GM12878 (cell line): Measurements from ENCODE around the gene LMF1. TPM values are rescaled to one million over a fixed set of nuclear protein-coding genes. Genes with fewer than 3 reads are reported as not detected.

Experiments used
- ATAC-seq: fragments of 200-7000 bp; cut with Tn5 transposase; 3 replicates; pipeline ENCODE4 v1.9.1; 2020; ENCODE audit warnings: mild to moderate bottlenecking, moderate library complexity
- BruUV-seq: library from RNA; stranded (reverse); fragments of 400-500 nt; replicated peaks from 2 replicates; lab custom pipeline; 2021; lab: Mats Ljungman, UMichigan
- CTCF ChIA-PET: fragments of 300-600 bp; sonication (Branson Sonifier 250); formaldehyde crosslinking; extraction: SDS; loops from one replicate; lab custom pipeline; 2021; ENCODE audit warnings: inconsistent platforms; lab: Yijun Ruan, JAX
- POLR2A ChIA-PET: fragments of 350-600 bp; formaldehyde crosslinking; extraction: SDS; loops from one replicate; lab custom pipeline; 2021; ENCODE audit warnings: inconsistent platforms; lab: Charles Lee
- RAD21 ChIA-PET: fragments of 300-600 bp; sonication (Branson Sonifier 250); formaldehyde crosslinking; loops from one replicate; lab custom pipeline; 2023; ENCODE audit warnings: antibody characterized with exemption; ENCODE audit not compliant: unreplicated experiment; lab: Charles Lee
- SMC1A ChIA-PET: fragments of 300-600 bp; sonication (Branson Sonifier 250); formaldehyde crosslinking; loops from one replicate; lab custom pipeline; 2023; ENCODE audit not compliant: unreplicated experiment, uncharacterized antibody; lab: Charles Lee
- DNase-seq: peaks from one replicate; pipeline ENCODE4 v3.0.0-alpha.2; 2011; ENCODE audit warnings: low read depth, low spot score
- FAIRE-seq: peaks from 3 replicates; lab custom pipeline; 2011; peaks lifted over from hg19 to GRCh38; lab: Jason Lieb, UNC
- H2AFZ ChIP-seq: 2 replicates; pipeline ENCODE4 v1.6.0; 2011; ENCODE audit warnings: low read depth, low read length, control low read depth; ENCODE audit not compliant: control insufficient read depth
- H3K27ac ChIP-seq: 2 replicates; pipeline ENCODE4 v1.5.1; 2011; ENCODE audit warnings: control low read depth; ENCODE audit not compliant: control insufficient read depth, insufficient read depth
- H3K27me3 ChIP-seq, 2 experiments: replicated peaks in 1 of 2; 2 replicates each; pipeline versions ENCODE4 v1.6.0 to v1.6.1; 2011; ENCODE audit warnings: low read length in 1 of 2; ENCODE audit not compliant: control insufficient read depth in 2 of 2, insufficient read depth in 2 of 2
- H3K36me3 ChIP-seq, 2 experiments: 2 replicates each; pipeline ENCODE4 v1.5.1; 2011; ENCODE audit warnings: low read length in 1 of 2; ENCODE audit not compliant: control insufficient read depth in 2 of 2, insufficient read depth in 2 of 2
- H3K4me1 ChIP-seq: 2 replicates; pipeline ENCODE4 v1.6.1; 2011; ENCODE audit warnings: mild to moderate bottlenecking, low read length, moderate library complexity, mixed read lengths; ENCODE audit not compliant: control insufficient read depth, insufficient read depth
- H3K4me2 ChIP-seq: 2 replicates; pipeline ENCODE4 v1.6.0; 2011; ENCODE audit warnings: control low read depth; ENCODE audit not compliant: control insufficient read depth, insufficient read depth
- H3K4me3 ChIP-seq: fragments of 200-600 bp; sonication (generic); 2 replicates; pipeline ENCODE4 v1.5.1; 2016
- H3K79me2 ChIP-seq: 2 replicates; pipeline ENCODE4 v1.6.0; 2011; ENCODE audit warnings: low read length; ENCODE audit not compliant: control insufficient read depth, insufficient read depth
- H3K9ac ChIP-seq: 2 replicates; pipeline ENCODE4 v1.8.0; 2011; ENCODE audit warnings: low read length, control low read depth, mixed read lengths; ENCODE audit not compliant: control insufficient read depth, insufficient read depth
- H3K9me3 ChIP-seq: replicated peaks from 3 replicates; pipeline ENCODE4 v1.5.1; 2011; ENCODE audit warnings: mild to moderate bottlenecking, low read length; ENCODE audit not compliant: control insufficient read depth, insufficient read depth
- H4K20me1 ChIP-seq: 2 replicates; pipeline ENCODE4 v1.6.0; 2011; ENCODE audit not compliant: control insufficient read depth, insufficient read depth
- BMI1 ChIP-seq: fragments of 450-650 bp; IDR thresholded peaks from 2 replicates; pipeline ENCODE4 v1.6.1; 2016; ENCODE audit warnings: mild to moderate bottlenecking, moderate library complexity, borderline replicate concordance
- CEBPB ChIP-seq, 2 experiments: fragments of 150-350 bp in 1 of 2; IDR thresholded peaks; 2 replicates each; pipeline ENCODE4 v1.6.1; 2012 to 2014; ENCODE audit warnings: low read depth in 2 of 2, low read length in 2 of 2, borderline replicate concordance in 1 of 2, inconsistent platforms in 1 of 2
- EGR1 ChIP-seq, 2 experiments: IDR thresholded peaks; 1 replicate in 1 of 2; 2 replicates in 1 of 2; pipeline ENCODE4 v1.6.1; 2011 to 2012; ENCODE audit warnings: low read depth in 2 of 2, low read length in 2 of 2, borderline replicate concordance in 1 of 2, mild to moderate bottlenecking in 1 of 2, moderate library complexity in 1 of 2
- MXI1 ChIP-seq: fragments of 150-350 bp; IDR thresholded peaks from 2 replicates; pipeline ENCODE4 v1.6.1; 2011; ENCODE audit warnings: low read depth, mild to moderate bottlenecking, inconsistent platforms, low read length, improper control_type of control experiment
- MYB ChIP-seq: fragments of 150-350 bp; IDR thresholded peaks from 2 replicates; pipeline ENCODE4 v1.6.1; 2014; ENCODE audit warnings: mild to moderate bottlenecking, low read depth, low read length, borderline replicate concordance
- NBN ChIP-seq: fragments of 450-650 bp; IDR thresholded peaks from 2 replicates; pipeline ENCODE4 v1.6.1; 2016
- NFYA ChIP-seq: IDR thresholded peaks from 2 replicates; pipeline ENCODE4 v1.6.1; 2011; ENCODE audit warnings: low read depth, mild to moderate bottlenecking, low read length, improper control_type of control experiment, borderline replicate concordance
- RAD21 ChIP-seq: IDR thresholded peaks from 2 replicates; pipeline ENCODE4 v1.6.1; 2011; ENCODE audit warnings: mild to moderate bottlenecking, low read depth, low read length, moderate library complexity; ENCODE audit not compliant: insufficient read depth
- RB1 ChIP-seq: fragments of 450-650 bp; formaldehyde crosslinking; IDR thresholded peaks from 2 replicates; pipeline ENCODE4 v1.6.1; 2017; ENCODE audit warnings: mild to moderate bottlenecking, borderline replicate concordance
- RFX5 ChIP-seq: IDR thresholded peaks from 2 replicates; pipeline ENCODE4 v1.6.1; 2011; ENCODE audit warnings: low read depth, low read length, improper control_type of control experiment
- SMAD5 ChIP-seq: IDR thresholded peaks from 2 replicates; pipeline ENCODE4 v1.6.1; 2016; ENCODE audit warnings: antibody characterized with exemption, low read depth
- WGBS: methylation state at CpG from one replicate; pipeline ENCODE4 v1.1.6; 2016; ENCODE audit warnings: low lambda C conversion rate; ENCODE audit not compliant: insufficient replicate concordance, insufficient coverage; ENCODE audit errors: missing lambda C conversion rate; 5-methylcytosine and 5-hydroxymethylcytosine counted together
- in situ Hi-C: fragments of 300-500 bp; cut with MboI; formaldehyde crosslinking; loops from 9 replicates; pipeline ENCODE4 v1.14.3; 2018; ENCODE audit warnings: mixed read lengths
- intact Hi-C: fragments of 100-400 bp; cut with micrococcal nuclease; formaldehyde crosslinking; loops from one replicate; pipeline ENCODE4 v1.14.2; 2022; ENCODE audit not compliant: unreplicated experiment
- polyA plus RNA-seq, 11 experiments: library from polyadenylated mRNA; depleted of rRNA in 4 of 11; unstranded in 6 of 11; stranded (reverse) in 5 of 11; fragments of >200 nt; fragmentation: Nextera tagmentation in 4 of 11; fragmentation: Illumina TruSeq in 1 of 11; extraction: Ambion mirVana in 4 of 11; extraction: Trizol in 1 of 11; gene quantifications; 1 replicate in 1 of 11; 2 replicates in 10 of 11; pipeline versions ENCODE4 v1.2.1 to v1.2.3, GENCODE V29; 2011 to 2016; ENCODE audit warnings: inconsistent platforms in 2 of 11, missing spikeins in 2 of 11, low read depth in 1 of 11
- total RNA-seq, 4 experiments: library from RNA; depleted of rRNA in 3 of 4; stranded (reverse); fragments of >200 nt in 3 of 4; fragmentation: Illumina TruSeq in 1 of 4; extraction: Trizol in 1 of 4; gene quantifications; 2 replicates each; pipeline versions ENCODE4 v1.2.1 to v1.2.3, GENCODE V29; 2013 to 2021
- TF ChIP-seq, protein P1 (sequence below): fragments of 150-350 bp; IDR thresholded peaks from 2 replicates; pipeline ENCODE4 v1.6.1; 2014; ENCODE audit warnings: mild to moderate bottlenecking, low read depth, low read length
- TF ChIP-seq, protein P2 (sequence below): fragments of 450-650 bp; IDR thresholded peaks from 2 replicates; pipeline ENCODE4 v1.6.1; 2016; ENCODE audit warnings: mild to moderate bottlenecking
- TF ChIP-seq, protein P3 (sequence below): IDR thresholded peaks from 2 replicates; pipeline ENCODE4 v1.6.1; 2011; ENCODE audit warnings: low read depth, low read length, improper control_type of control experiment, borderline replicate concordance

The LMF1 gene
- total and polyA plus RNA-seq, 10 of the 15 experiments (the other 5 are each of a cell fraction or from before 2014, with no cell fraction given), result 0.18 to 3.2 (median 1.4) TPM; not detected in 1

DNA sequence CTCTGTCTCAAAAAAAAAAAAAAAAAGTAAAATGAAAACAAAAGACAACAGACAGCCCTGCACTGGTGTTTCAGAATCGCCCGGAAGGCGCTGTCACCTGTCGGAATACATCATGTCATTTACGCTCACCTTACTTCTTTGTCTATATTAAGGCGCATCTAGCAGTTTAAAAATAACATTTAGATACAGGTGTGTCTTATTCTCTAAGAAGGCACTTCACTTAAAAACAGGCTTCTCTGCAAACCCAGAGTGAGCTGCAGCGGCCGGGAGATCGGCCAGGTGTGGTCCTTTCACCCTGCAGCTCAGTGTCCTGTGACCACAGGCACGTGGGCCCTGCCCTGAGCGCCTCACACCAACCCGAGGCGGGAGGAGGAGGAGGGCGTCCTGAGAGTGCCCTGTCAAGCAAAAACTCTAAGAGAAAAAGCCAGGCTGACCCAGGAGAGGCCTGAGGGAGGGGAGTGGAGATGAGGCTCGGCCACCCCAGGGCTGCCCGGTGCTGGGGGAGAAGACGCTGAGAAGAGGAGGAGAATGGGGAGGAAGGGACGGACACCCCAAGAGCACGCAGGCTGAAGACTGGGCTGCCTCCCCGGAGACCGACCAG is 3.3 kb upstream of the LMF1 start:
- TF ChIP-seq EGR1 (IDR thresholded peaks at IDR 0.05; ENCODE audit: borderline replicate concordance in 1 of 2, low read depth in 2 of 2, low read length in 2 of 2) (no peak), RFX5 (no peak), SMAD5 (no peak)
- TF ChIP-seq, protein P1, sequence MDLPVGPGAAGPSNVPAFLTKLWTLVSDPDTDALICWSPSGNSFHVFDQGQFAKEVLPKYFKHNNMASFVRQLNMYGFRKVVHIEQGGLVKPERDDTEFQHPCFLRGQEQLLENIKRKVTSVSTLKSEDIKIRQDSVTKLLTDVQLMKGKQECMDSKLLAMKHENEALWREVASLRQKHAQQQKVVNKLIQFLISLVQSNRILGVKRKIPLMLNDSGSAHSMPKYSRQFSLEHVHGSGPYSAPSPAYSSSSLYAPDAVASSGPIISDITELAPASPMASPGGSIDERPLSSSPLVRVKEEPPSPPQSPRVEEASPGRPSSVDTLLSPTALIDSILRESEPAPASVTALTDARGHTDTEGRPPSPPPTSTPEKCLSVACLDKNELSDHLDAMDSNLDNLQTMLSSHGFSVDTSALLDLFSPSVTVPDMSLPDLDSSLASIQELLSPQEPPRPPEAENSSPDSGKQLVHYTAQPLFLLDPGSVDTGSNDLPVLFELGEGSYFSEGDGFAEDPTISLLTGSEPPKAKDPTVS, result no peak
- peaks cover 2% of the 10 kb centered on the region; the same call in 1 of the 3 replicates for H3K9me3 ChIP-seq
- ChIA-PET RAD21 (no interaction called here), SMC1A (no interaction called here), CTCF (no interaction called here), POLR2A (no interaction called here)
- peaks cover 3% of the 10 kb centered on the region for H3K4me1 ChIP-seq
- FAIRE-seq (no peak), ATAC-seq (no peak), DNase-seq (no peak)
- H3K4me3 ChIP-seq, result no peak overlapping the region
- H2AFZ ChIP-seq, result no peak overlapping the region
- no peak overlapping the region for H3K4me2 ChIP-seq
- H3K27ac ChIP-seq, result no peak overlapping the region
- in situ Hi-C loops (no loop called here), intact Hi-C loops (no loop called here)
- no peaks in the 10 kb centered on the region for H3K36me3 ChIP-seq
- BruUV-seq, result no TSS peak
- no peak overlapping the region for H3K9ac ChIP-seq
- H3K27me3 ChIP-seq, result peaks cover 0 to 2% of the 10 kb centered on the region in 2 experiments; a peak in 1 of 4 replicates
- H4K20me1 ChIP-seq, result no peaks in the 10 kb centered on the region
- H3K79me2 ChIP-seq, result no peaks in the 10 kb centered on the region; the same call in 1 of the 2 replicates
- 29% methylated on average over 18 of the region's 21 CpGs for WGBS

DNA sequence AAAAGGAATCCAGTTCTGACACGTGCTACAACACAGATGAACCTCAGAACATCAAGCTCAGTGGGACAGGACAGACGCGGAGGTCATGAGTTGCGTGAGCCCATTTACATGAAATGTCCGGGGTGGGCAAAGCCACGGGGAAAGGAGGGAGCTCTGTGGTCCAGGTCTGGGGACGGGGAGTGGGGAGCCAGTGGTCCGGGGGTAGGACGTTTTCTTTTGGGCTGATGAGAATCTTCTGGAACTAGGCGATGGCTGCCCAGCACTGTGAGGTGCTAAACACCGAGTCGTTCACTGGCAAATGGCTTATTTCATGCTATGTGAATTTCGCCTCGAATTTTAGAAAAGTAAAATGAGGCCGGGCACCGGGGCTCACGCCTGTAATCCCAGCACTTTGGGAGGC is 2.6 kb upstream of the LMF1 start:
- Histone ChIP-seq H3K9me3 (peaks cover 2% of the 10 kb centered on the region; the same call in 1 of the 3 replicates), H3K9ac (no peak overlapping the region), H3K27ac (no peak overlapping the region), H4K20me1 (no peaks in the 10 kb centered on the region), H3K79me2 (no peaks in the 10 kb centered on the region; the same call in 1 of the 2 replicates), H3K36me3 (no peaks in the 10 kb centered on the region), H3K4me2 (no peak overlapping the region), H3K4me3 (no peak overlapping the region), H3K27me3 (no peaks in the 10 kb centered on the region; a peak in 1 of 4 replicates), H3K4me1 (peaks cover 3% of the 10 kb centered on the region), H2AFZ (no peak overlapping the region)
- ChIA-PET SMC1A (no interaction called here), RAD21 (no interaction called here), CTCF (no interaction called here), POLR2A (no interaction called here)
- in situ Hi-C loops (no loop called here), intact Hi-C loops (no loop called here)
- 61% methylated on average over 15 of the region's 17 CpGs for WGBS
- DNase-seq (no peak), FAIRE-seq (no peak), ATAC-seq (no peak)
- BruUV-seq, result no TSS peak
- TF ChIP-seq NFYA (no peak), MXI1 (no peak), BMI1 (no peak), RAD21 (no peak), RB1 (no peak), MYB (no peak), NBN (no peak), CEBPB (IDR thresholded peaks at IDR 0.05; ENCODE audit: borderline replicate concordance in 1 of 2, low read depth in 2 of 2, low read length in 2 of 2) (no peak)
- TF ChIP-seq, protein P2, sequence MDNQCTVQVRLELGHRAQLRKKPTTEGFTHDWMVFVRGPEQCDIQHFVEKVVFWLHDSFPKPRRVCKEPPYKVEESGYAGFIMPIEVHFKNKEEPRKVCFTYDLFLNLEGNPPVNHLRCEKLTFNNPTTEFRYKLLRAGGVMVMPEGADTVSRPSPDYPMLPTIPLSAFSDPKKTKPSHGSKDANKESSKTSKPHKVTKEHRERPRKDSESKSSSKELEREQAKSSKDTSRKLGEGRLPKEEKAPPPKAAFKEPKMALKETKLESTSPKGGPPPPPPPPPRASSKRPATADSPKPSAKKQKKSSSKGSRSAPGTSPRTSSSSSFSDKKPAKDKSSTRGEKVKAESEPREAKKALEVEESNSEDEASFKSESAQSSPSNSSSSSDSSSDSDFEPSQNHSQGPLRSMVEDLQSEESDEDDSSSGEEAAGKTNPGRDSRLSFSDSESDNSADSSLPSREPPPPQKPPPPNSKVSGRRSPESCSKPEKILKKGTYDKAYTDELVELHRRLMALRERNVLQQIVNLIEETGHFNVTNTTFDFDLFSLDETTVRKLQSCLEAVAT, result no peak
- TF ChIP-seq, protein P3, sequence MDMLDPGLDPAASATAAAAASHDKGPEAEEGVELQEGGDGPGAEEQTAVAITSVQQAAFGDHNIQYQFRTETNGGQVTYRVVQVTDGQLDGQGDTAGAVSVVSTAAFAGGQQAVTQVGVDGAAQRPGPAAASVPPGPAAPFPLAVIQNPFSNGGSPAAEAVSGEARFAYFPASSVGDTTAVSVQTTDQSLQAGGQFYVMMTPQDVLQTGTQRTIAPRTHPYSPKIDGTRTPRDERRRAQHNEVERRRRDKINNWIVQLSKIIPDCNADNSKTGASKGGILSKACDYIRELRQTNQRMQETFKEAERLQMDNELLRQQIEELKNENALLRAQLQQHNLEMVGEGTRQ, result no peak
